ENCODE measurements around the gene AMER2. TPM values are rescaled to one million over a fixed set of nuclear protein-coding genes. Genes with fewer than 3 reads are reported as not detected.

The AMER2 gene
- total RNA-seq, 1 experiment from 2014 or later, result not detected

GRCh38 chr13:25181597-25181996, 9.5 kb upstream of the AMER2 start:
- H3K9me3 Mint-ChIP-seq (ENCODE audit: low read depth, unreplicated experiment), result no peaks in the 10 kb centered on the region
- H3K4me1 Mint-ChIP-seq (ENCODE audit: low read depth, unreplicated experiment), result no peaks in the 10 kb centered on the region
- no peak for TF ChIP-seq CTCF (IDR thresholded peaks at IDR 0.05; ENCODE audit: unreplicated experiment)
- DNase-seq, result no peak
- peaks cover 80% of the 10 kb centered on the region for H3K27me3 Mint-ChIP-seq (ENCODE audit: unreplicated experiment)
- intact Hi-C loops (cut with micrococcal nuclease; ENCODE audit: unreplicated experiment), result no loop called here
- no peaks in the 10 kb centered on the region for H3K36me3 Mint-ChIP-seq (ENCODE audit: insufficient read depth, unreplicated experiment)
- BruUV-seq (replicated peaks), result no TSS peak
- no peak overlapping the region for H3K4me3 Mint-ChIP-seq (ENCODE audit: low read depth, unreplicated experiment)
- no peak overlapping the region for H3K27ac Mint-ChIP-seq (ENCODE audit: unreplicated experiment)
- CTCF ChIA-PET, result interaction anchor here (0.7 kb wide), 1 partner anchor 33 kb away, joined by 4 read pairs; no protein-coding TSS in a partner anchor

- Mint-ChIP-seq H3K36me3 (ENCODE audit: insufficient read depth, unreplicated experiment) (no peaks in the 10 kb centered on the region), H3K27ac (ENCODE audit: unreplicated experiment) (no peak overlapping the region), H3K27me3 (ENCODE audit: unreplicated experiment) (peaks cover 80% of the 10 kb centered on the region), H3K9me3 (ENCODE audit: low read depth, unreplicated experiment) (no peaks in the 10 kb centered on the region), H3K4me1 (ENCODE audit: low read depth, unreplicated experiment) (no peaks in the 10 kb centered on the region), H3K4me3 (ENCODE audit: low read depth, unreplicated experiment) (no peak overlapping the region)
- no peak for DNase-seq
- no TSS peak for BruUV-seq (replicated peaks)
- no peak for TF ChIP-seq CTCF (IDR thresholded peaks at IDR 0.05; ENCODE audit: unreplicated experiment)
- intact Hi-C loops (cut with micrococcal nuclease; ENCODE audit: unreplicated experiment), result no loop called here
- CTCF ChIA-PET, result interaction anchor here (0.7 kb wide), 2 partner anchors 85 to 574 kb away, joined by 3 to 4 read pairs; no protein-coding TSS in a partner anchor
These were observed 8.9 kb upstream of the AMER2 start for GRCh38 chr13:25180775-25181537.

GRCh38 chr13:25179832-25180774, 8.0 kb upstream of the AMER2 start:
- Mint-ChIP-seq H3K9me3 (ENCODE audit: low read depth, unreplicated experiment) (no peaks in the 10 kb centered on the region), H3K27ac (ENCODE audit: unreplicated experiment) (no peak overlapping the region), H3K4me3 (ENCODE audit: low read depth, unreplicated experiment) (no peak overlapping the region), H3K4me1 (ENCODE audit: low read depth, unreplicated experiment) (no peaks in the 10 kb centered on the region), H3K27me3 (ENCODE audit: unreplicated experiment) (peaks cover 80% of the 10 kb centered on the region), H3K36me3 (ENCODE audit: insufficient read depth, unreplicated experiment) (no peaks in the 10 kb centered on the region)
- CTCF ChIA-PET, result interaction anchor here (0.7 kb wide), 2 partner anchors 84 to 575 kb away, joined by 3 to 4 read pairs; no protein-coding TSS in a partner anchor
- DNase-seq, result no peak
- no peak for TF ChIP-seq CTCF (IDR thresholded peaks at IDR 0.05; ENCODE audit: unreplicated experiment)
- intact Hi-C loops (cut with micrococcal nuclease; ENCODE audit: unreplicated experiment), result no loop called here
- no TSS peak for BruUV-seq (replicated peaks)

GRCh38 chr13:25179011-25179410, 6.9 kb upstream of the AMER2 start:
- Mint-ChIP-seq H3K36me3 (ENCODE audit: insufficient read depth, unreplicated experiment) (no peaks in the 10 kb centered on the region), H3K4me1 (ENCODE audit: low read depth, unreplicated experiment) (no peaks in the 10 kb centered on the region), H3K4me3 (ENCODE audit: low read depth, unreplicated experiment) (no peak overlapping the region), H3K9me3 (ENCODE audit: low read depth, unreplicated experiment) (no peaks in the 10 kb centered on the region), H3K27ac (ENCODE audit: unreplicated experiment) (no peak overlapping the region), H3K27me3 (ENCODE audit: unreplicated experiment) (peaks cover 80% of the 10 kb centered on the region)
- DNase-seq, result no peak
- intact Hi-C loops (cut with micrococcal nuclease; ENCODE audit: unreplicated experiment), result no loop called here
- CTCF ChIA-PET, result no interaction called here
- TF ChIP-seq CTCF (IDR thresholded peaks at IDR 0.05; ENCODE audit: unreplicated experiment), result no peak
- no TSS peak for BruUV-seq (replicated peaks)

Data from Calu3 (cell line).